ENCODE results near the gene CCDC80.
"Not testable (repeated sequence)": the region's sequence is repeated elsewhere in the genome, so short reads cannot be mapped to it uniquely, and the experiment has no call there.

CCDC80 gene, protein sequence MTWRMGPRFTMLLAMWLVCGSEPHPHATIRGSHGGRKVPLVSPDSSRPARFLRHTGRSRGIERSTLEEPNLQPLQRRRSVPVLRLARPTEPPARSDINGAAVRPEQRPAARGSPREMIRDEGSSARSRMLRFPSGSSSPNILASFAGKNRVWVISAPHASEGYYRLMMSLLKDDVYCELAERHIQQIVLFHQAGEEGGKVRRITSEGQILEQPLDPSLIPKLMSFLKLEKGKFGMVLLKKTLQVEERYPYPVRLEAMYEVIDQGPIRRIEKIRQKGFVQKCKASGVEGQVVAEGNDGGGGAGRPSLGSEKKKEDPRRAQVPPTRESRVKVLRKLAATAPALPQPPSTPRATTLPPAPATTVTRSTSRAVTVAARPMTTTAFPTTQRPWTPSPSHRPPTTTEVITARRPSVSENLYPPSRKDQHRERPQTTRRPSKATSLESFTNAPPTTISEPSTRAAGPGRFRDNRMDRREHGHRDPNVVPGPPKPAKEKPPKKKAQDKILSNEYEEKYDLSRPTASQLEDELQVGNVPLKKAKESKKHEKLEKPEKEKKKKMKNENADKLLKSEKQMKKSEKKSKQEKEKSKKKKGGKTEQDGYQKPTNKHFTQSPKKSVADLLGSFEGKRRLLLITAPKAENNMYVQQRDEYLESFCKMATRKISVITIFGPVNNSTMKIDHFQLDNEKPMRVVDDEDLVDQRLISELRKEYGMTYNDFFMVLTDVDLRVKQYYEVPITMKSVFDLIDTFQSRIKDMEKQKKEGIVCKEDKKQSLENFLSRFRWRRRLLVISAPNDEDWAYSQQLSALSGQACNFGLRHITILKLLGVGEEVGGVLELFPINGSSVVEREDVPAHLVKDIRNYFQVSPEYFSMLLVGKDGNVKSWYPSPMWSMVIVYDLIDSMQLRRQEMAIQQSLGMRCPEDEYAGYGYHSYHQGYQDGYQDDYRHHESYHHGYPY

DNA sequence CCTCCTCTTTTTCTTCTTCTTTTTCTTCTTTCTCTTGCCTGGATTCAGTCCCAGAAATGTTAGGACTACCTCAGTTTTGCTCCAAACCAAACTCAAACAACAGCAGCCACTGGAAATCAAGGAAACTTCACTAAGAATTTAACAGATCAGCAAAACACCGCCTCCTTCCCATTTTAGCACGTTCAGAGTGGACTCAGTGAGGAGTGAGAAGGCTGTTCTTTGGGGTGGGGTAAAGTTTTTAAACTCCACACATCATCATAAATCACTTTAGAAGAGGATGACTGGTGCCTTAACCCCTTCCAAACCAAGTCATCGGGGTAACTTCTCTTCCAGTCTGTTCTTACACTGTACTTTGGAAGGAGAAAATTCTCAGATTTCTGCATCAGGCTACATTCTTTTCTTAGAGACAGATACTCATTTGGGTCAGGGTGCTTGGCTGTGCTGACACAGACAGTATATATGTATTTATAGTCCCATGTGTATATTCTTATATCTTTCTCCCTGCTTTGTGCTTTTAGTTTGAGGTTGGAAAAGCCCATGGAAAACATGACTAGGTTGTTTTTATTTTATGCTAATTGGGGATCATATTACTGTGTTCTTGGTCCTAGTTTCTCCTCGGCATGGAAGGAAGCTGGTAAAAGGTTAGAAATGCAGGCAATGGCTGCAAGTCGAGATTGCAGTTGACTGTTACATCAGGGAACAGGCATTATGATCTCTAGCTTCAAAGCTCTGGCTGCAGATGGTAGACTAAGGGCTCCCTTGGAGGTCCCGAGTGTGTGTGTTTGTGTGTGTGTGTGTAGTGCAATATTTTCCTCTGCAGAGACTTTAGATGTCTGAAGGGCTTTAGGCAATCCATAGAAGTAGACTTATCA is at the start of gene CCDC80:
Gene CCDC80, minus strand, starts transcription at position 214 of the 872 bp plus-strand sequence. CDS start 1,238 bp downstream, outside the sequence.
- no peak for DNase-seq

DNA sequence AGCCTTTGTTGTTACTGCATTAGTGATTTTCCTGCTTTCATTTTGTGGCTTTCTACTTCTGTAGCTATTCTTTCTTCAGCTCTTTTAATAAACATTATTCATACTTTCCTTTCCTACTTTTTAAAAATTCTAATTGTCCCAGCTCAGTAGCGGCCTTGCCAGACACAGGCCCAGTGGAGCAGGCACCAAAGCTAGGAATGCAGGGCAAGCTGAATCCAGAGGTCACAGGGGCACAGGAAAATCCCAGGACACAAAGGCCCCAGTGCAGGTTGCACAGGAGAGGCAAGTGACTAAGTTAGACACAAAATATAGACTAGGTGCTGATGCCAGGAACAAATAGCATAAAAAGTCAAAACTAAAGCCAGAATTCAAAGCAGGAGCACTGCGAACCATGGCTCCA is 49.0 kb upstream of the CCDC80 start:
- no peak for DNase-seq

DNA sequence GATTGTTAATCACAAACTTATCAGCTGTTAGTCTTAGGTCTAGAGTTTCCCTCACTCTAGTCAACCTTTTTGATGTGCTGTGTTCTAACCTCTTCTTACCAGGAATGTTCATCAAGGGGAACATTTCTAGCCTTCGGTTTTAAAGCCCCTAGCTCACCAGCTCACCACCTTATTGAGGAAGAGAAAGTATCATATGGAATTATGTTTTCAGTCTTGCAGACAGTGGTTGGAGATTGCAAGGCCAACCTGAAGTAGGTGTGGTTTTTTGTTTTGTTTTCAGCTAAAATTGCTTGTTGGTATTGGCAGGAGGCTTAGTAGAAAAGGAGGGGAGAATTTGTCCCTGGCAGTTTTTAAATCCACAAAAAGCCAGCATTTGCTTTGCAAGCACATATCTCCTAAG is 48.4 kb upstream of the CCDC80 start:
- DNase-seq, result no peak

DNA sequence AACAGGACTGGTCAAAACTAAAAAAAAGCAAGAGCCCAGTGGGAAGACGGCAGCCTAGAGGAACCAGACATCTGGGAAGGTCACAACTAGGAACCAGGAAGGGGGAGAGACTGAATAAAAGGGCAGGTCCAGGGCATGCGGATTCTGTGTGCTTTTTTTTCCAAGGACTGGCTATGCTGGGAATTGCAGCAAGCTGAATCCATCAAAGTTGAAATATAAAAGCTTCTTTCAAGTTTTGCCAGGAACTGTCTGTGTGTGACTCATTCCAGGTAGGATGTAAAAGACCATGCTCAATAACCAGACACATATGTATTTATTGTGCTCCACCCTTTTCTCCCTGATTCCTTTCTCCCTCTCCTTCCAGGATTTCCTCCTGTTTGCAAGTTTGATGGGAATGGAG is 47.9 kb upstream of the CCDC80 start:
- no peak for DNase-seq

DNA sequence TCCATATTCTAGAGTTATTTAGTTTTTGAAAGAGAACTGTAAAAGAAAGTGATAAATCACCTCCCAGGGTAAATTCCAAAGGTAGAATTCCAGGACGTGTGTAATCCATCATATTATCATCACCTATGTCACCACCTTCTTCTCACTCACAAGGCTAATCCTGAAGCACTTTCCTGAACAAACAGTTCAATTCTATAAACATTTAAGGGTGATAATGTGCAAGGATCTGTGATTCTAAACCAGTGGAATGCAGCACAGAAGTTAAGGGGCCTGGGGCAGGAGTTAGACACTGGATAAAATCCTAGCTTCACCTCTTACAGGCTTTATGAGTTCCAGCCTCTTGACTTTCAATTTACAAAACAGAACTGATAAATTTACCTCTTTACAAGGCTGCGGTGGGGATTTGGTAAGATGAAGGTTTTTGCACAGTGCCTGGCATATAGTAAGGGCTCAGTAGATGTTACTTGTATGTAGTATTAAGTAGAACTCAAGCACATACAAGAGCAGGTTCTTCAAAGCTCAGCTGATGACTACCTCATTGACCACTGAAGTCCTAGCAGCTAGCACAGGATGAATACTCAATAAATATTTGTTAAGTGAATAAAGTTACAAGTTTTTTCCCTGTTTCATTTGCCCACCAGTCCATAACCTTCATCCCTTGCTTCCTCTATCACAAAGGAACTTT is 47.3 kb upstream of the CCDC80 start:
- no peak for DNase-seq

DNA sequence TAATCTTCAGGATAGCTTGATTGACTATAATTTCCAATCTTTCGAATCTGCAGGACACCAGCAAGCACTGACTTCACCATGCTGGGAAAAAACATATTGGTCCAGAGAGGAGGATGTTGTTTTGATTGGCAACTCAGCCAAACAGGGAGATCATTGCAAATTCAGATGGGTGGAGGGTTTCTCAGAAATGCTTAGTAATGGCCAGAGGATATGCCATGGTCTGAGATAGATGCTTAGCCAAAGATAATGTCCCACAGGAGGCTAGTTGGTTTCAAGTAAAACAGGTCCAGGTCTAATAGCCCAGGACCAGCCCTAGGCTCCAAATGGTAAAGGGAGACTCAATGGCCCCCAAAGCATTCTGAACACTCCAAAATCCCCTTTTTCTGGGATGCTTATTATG is 46.7 kb upstream of the CCDC80 start:
- DNase-seq, result no peak

DNA sequence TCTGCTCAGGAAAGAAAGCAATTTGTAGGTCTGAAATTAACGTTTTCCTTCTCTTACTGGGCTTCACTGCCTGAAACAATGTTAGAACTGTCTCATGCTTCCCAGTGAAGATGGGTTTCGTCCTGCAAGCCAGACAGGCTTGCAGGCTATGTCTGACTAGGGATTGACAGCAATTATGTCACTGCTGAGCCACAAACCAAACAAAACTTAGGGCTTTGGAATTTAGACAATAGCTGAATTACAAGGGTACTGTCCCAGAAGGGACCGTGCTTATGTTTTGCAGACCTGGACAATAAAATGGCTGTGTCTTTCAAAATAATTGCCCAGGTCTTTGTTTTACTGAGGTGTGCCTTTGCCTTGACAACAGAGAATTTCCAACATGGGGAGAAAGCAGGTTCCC is 46.3 kb upstream of the CCDC80 start:
- no peak for DNase-seq

DNA sequence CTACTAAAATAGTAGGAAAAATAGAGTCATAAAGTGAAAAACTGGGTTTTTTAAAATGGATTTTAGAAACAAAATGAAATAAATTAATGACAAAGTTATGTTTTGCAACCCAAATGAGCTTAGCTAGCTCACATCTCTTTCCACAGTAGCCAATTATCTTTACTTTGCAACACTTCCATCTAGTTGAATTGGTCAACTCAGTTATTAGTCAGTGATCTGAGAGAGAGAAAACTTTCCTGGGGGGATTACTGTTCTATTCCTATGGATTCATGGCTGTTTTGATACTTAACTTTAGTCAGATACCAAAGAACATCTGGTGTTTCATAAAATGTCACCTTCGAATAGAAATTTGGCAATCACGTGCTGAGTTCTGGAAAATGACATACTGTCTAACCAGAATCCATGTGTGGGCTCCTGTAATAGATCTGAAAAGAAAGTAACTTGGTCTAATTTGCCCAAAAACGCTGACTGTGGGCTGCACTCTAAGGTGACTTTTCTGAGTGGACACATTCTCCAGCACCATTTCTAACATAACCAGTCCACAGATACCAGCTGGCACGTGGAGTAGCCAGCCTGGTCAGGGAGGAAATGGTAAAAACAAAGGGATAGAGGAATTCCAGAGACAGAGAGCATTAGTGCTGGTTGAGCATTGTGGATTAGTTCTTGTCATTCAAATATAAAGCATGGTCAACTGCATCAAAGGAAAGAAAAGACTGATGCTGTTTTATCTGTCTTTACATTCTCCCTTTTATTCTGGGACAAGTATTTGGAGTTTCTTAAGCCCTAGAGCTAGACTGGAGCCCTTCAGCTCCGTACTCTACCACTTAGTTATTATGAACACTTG is 45.2 kb upstream of the CCDC80 start:
- no peak for DNase-seq

DNA sequence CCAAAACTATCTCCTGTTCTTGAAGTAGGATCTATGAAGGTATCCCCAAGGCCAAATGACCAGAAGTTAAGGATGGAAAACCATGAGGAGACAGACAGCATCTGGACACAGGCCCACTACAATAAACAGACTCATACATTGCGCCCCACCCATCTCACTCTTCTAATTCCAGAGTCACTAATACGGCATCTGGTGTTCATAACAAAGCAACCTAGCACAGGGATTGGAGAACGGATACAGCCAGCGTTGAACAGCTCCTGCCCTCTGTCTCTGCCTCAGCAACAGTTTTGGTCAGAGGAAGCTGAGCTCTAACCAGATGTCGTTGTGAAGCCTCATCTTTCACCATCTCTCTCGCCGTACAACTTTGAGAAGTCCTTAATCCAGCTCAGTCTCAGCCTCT is 44.5 kb upstream of the CCDC80 start:
- DNase-seq, result no peak

DNA sequence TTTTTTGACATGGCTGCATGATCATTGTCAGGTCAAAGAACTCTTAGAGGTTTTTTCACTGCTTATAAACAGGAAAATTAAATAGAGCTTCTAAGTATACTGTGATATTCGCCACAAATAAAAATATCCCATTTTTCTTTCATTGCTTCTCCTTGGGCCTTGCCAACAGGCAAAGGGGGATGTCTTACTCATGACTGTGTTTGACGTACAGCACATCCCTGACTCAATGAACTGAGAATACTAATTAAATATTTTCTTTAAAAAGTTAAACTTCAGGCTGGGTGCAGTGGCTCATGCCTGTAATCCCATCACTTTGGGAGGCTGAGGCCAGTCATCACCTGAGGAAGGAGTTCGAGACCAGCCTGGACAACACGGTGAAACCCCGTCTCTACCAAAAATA is 41.4 kb upstream of the CCDC80 start:
- DNase-seq, result no peak

DNA sequence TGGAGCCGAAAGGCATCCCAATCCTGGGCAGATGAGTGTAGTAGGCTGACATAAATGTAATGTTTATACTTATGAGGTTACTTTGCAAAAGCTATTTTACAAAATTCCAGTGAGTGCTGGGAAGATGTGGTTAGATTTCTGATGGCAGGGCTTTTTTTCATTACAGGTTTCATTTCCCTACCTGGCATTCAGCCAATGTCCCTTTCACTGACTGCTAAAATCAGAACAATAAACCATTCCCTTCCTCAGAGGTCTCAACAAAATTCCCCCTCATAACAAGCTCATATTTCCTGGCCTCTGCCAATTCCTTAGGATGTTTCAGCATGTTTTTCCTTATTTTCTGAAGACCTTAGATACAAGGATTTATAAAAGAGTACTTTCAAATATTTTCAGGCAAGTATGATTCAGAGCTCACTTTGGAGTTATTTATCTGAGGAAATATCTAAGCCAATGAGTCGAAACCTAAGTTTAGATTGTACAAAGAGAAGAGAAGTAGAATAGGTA is 40.9 kb upstream of the CCDC80 start:
- no peak for DNase-seq

DNA sequence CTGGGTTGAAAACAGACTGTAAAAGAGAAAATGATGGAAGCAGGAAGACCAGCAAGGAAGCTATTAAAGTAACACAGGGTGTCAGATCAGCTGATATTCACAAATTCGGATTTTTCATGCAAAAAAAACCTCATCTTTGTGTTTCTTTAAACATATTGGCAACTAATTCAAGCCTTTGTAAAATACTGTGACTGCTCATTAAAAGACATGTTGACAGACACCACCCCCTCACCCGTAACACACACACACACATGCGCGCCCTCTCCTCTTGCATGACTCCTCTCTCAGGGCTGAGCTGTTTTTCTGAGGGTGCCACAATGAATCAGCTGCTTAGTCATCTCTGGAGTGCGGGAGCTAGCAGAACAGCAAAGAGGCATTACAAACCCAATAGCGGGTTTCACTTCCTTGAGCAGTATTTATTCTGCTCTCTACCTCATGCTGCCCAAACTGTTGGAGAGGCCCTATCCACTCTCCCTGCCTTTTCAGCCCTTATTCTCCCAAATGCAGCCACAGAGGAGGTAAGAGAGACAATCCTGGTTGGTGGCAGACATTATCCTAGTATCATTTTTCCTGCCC is 35.8 kb upstream of the CCDC80 start:
- peak; percentile 77 to 83 for DNase-seq

DNA sequence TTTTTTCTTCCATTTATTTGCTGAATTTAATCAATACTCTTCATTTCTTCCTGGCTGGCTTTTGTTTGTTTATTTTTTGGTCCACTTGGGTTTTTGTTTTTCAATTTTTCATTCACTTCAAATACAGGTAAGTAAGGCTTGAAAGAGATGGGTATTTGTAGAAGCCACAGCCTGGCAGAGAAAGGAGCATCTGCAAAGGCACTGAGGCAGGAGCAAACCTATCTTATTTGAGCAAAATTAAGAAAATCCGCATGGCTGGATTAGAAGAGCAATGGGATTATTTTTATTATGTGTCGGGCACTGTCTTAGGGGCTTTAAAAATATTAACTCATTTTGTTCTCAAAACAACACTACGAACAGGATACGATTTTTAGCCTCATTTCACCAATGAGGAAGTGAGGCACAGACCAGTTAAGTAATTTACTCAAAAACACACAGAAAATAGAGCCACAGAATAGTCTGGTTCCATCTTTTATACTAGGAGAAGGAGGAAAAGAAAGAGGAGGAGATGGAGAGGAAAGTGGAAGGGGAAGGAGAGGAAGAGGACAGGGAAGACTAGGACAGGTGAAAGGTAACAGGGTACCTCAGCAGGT is 35.1 kb upstream of the CCDC80 start:
- no peak for DNase-seq

DNA sequence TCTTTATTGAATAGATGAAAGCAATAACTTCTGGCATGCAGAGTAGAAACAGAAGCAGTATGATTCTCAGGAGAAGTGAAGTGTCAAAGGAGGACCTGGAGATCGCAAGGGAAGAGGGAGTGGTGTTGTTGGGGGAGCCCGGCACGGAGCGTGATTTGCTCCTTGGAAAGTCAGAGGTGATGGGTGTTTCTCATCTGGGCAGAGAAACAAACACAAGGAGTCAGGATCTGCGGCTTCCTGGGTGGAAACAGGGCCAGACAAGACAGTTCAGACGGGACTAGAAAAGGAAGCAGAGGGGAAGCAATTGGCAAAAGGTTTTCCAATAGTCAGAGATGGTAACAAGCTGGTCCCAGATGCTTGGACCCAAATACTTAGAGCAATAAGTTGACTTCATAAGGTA is 34.4 kb upstream of the CCDC80 start:
- no peak for DNase-seq

DNA sequence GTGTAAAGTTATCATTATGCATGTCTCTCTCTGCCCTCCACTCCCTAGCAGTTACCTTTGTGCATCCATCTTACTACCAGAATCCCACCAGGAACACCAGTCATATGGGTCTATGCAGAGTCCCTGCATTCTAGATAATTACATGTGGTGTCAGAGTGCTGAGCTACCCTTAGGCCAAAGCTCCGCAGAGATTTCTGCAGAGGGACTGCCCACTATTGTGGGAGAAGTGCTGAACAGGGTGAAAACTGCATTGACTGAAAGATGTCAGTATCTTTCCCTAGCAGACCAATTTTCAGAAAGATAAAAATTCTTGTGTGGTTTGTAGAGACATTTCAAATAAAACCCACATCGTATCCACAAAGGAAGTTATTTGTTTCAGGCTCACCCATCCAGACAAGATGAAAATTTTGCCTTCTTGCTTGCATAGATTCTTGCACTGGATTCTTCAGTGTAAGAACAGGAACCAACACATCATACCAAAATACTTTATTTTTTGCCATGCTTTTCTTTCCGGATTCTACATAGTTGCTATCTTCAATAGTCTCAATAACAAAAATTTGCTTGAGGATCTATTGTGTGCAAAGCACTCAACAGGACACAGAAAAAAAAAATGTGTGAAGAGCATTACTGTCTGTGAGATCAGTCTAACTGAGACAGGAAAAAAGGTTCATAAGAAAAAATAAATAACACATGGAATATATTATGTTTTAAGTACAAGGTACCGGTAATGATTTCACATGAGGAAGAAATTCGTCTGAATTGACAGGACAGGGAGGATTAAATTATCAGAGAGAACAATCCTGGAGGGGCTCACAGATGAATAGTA is 32.0 kb upstream of the CCDC80 start:
- DNase-seq, result no peak

DNA sequence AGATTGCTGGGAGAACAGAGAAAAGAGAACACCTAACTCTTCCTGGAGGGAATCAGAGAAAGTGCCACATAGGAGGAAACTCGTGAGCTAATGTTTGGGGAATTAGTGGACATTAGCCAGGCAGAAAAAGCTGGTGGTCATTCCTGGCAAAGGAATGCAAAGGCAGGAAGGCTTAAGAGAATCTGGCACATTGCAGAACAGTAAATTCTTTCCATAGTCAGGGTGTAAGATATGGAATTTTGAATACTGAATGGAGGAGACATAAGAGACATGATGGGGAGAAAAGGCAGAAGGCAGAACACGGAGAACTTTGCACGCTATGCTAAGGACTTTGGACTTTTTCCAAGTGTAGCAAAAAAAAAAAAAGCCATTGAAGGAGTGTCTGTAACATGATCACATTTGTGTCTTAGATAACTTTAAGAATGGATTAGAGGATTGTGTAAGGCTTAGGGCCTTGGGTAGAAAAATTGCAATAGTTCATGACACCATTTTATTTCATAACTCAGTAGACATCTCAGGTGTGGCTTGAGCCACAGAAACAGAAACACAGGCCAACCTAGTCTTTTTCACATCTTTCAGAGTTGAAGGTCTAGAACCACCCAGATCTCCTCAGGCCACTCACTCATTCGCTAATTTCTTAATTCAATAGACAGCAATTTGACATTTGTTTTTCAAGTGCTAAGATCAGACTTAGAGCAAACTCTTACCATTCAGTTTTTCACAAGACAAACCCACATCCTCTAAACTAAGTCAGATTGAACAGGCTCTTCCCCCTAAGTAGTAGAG is 31.2 kb upstream of the CCDC80 start:
- no peak for DNase-seq

DNA sequence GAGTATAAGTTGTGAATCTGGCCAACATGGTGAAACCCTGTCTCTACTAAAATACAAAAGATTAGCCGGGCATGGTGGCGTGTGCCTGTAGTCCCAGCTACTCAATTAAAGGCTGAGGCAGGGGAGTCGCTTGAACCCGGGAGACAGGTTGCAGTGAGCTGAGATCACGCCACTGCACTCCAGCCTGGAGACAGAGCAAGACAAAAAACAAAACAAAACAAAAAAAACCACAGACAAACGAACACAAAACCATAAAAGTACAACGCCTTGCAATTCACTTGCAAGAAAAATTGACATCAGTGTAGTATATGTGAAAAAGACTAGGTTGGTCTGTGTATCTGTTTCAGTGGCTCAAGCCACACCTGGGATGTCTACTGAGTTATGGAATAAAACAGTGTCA is 29.9 kb upstream of the CCDC80 start:
- DNase-seq, result no peak

DNA sequence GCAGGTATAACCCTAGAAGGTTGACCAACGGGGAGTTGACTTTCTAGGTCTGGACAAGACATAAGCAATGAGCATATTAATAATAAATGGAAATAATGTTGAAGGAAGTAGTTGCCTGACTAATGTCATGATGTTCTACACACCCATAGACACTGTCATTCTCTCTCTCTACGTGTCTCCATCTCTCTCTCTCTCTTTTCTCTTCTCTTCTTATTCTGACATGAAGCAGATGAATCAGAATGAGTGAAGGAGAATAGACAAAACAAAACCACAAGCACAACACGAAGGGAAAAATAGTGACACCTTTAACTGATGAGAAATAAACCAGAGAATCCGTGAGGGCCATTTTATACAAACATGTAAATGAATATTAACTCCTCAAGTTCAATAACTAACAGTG is 26.7 kb upstream of the CCDC80 start:
- no peak for DNase-seq

DNA sequence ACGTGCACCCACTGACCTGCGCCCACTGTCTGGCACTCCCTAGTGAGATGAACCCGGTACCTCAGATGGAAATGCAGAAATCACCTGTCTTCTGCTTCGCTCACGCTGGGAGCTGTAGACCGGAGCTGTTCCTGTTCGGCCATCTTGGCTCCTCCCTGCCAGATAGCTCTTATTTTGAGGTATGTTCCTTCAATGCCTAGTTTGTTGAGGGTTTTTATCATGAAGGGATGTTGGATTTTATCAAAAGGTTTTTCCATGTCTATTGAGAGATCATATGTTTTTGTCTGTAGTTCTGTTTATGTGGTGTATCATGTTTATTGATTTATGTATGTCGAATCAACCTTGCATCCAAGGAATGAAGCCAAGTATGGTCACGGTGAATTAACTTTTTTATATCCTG is 24.1 kb upstream of the CCDC80 start:
- not testable (repeated sequence) for DNase-seq

All from activated CD4-positive, alpha-beta T cell treated with anti-CD3 and anti-CD28 coated beads, Interleukin-2, amount 50 U/mL, for 4 hours (primary cell).